ENCODE data around the gene MTO1. TPM values are rescaled to one million over a fixed set of nuclear protein-coding genes. Genes with fewer than 3 reads are reported as not detected.

The MTO1 gene, protein sequence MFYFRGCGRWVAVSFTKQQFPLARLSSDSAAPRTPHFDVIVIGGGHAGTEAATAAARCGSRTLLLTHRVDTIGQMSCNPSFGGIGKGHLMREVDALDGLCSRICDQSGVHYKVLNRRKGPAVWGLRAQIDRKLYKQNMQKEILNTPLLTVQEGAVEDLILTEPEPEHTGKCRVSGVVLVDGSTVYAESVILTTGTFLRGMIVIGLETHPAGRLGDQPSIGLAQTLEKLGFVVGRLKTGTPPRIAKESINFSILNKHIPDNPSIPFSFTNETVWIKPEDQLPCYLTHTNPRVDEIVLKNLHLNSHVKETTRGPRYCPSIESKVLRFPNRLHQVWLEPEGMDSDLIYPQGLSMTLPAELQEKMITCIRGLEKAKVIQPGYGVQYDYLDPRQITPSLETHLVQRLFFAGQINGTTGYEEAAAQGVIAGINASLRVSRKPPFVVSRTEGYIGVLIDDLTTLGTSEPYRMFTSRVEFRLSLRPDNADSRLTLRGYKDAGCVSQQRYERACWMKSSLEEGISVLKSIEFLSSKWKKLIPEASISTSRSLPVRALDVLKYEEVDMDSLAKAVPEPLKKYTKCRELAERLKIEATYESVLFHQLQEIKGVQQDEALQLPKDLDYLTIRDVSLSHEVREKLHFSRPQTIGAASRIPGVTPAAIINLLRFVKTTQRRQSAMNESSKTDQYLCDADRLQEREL
- 10 to 100 TPM; 31.0 to 42.8 (median 37.9) TPM for total RNA-seq

GRCh38 chr6:73461537-73462350 lies at the start of gene MTO1:
TSS of gene MTO1 (plus strand) at chr6:73461737. CDS start at chr6:73461855, 118 bp downstream.
- peaks cover 0 to 22% (median 6%) of the 10 kb centered on the region in 3 donors for H3K36me3 ChIP-seq
- H3K27ac ChIP-seq = peak within 1 kb of the TSS; percentile 93 to 96 (median 94)
- 0% methylated on average over 53 to 55 of the region's 55 CpGs for WGBS, 2 donors
- TF ChIP-seq POLR2A (IDR thresholded peaks at IDR 0.05) = peak; percentile 46 to 66
- peak in 1 of 2 donors; percentile 95 for TF ChIP-seq EP300 (IDR thresholded peaks at IDR 0.05)
- no peak for TF ChIP-seq CTCF (IDR thresholded peaks at IDR 0.05)
- peaks cover 0 to 35% (median 11%) of the 10 kb centered on the region in 4 donors for H3K4me1 ChIP-seq
- peak; percentile 86 to 89 for DNase-seq (ENCODE audit: low spot score in 2 of 2)
- peak within 1 kb of the TSS; percentile 64 to 98 (median 74) for H3K4me3 ChIP-seq
- no peaks in the 10 kb centered on the region for H3K27me3 ChIP-seq
- H3K9me3 ChIP-seq = no peaks in the 10 kb centered on the region

DNA sequence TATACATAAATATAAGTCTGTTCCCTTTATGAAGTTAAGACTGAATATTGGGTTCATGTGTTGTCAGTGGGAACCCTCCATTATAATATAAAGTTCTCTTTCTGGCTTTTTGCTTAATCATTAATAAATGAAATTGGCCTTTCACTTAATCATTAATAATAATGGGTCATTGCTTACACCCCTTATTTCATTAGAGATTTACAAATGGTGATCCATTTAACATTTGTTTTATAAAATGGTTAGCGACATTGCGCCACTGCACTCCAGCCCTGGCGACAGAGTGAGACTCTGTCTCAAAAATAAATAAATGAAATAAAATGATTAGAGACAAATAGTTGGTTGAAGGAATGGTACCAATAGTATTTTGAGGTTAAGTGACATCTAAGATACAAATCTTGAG lies 48.4 kb upstream of the MTO1 start:
- no peak for DNase-seq (ENCODE audit: low spot score in 2 of 2)
- H3K36me3 ChIP-seq = peaks cover 0 to 19% (median 0%) of the 10 kb centered on the region in 3 donors
- WGBS, 2 donors = 79 to 81% methylated on average over 3 of the region's 3 CpGs
- TF ChIP-seq EP300 (IDR thresholded peaks at IDR 0.05) (no peak), CTCF (IDR thresholded peaks at IDR 0.05) (no peak), POLR2A (IDR thresholded peaks at IDR 0.05) (no peak)
- no peaks in the 10 kb centered on the region for H3K27me3 ChIP-seq
- H3K4me3 ChIP-seq = no peak overlapping the region
- H3K4me1 ChIP-seq = no peaks in the 10 kb centered on the region
- H3K27ac ChIP-seq = no peak overlapping the region
- no peaks in the 10 kb centered on the region for H3K9me3 ChIP-seq

DNA sequence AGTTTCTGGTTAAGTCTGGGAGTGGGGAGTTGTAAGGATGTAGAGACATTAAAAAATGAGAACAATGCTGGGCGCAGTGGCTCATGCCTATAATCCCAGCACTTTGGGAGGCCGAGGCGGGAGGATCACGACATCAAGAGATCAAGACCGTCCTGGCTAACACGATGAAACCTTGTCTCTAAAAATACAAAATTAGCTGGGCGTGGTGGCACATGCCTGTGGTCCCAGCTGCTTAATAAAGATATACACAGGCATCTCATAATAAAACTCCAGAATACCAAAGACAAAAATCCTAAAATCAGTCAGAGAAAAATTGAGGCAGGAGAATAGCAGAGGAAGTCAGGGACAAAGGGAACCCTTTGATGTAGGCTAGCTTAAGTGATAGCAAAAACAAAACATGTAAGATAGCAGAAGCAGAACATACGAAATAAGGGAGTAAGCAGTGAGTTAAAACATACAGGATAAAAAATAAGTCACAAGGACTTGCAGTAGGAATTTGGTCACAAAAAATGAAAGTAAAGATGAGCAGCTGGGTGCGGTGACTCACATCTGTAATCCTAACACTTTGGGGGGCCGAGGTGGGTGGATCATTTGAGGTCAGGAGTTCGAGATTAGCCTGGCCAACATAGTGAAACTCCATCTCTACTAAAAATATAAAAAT lies 43.3 kb upstream of the MTO1 start:
- Histone ChIP-seq H3K9me3 (no peaks in the 10 kb centered on the region), H3K36me3 (peaks cover 0 to 59% (median 0%) of the 10 kb centered on the region in 3 donors), H3K27ac (no peak overlapping the region), H3K4me1 (no peaks in the 10 kb centered on the region), H3K4me3 (no peak overlapping the region), H3K27me3 (no peaks in the 10 kb centered on the region)
- TF ChIP-seq POLR2A (IDR thresholded peaks at IDR 0.05) = no peak
- TF ChIP-seq CTCF (IDR thresholded peaks at IDR 0.05) = no peak
- TF ChIP-seq EP300 (IDR thresholded peaks at IDR 0.05) = no peak
- WGBS, 2 donors = 83 to 87% methylated on average over 11 of the region's 11 CpGs
- no peak for DNase-seq (ENCODE audit: low spot score in 2 of 2)

GRCh38 chr6:73421534-73421933 lies 40.0 kb upstream of the MTO1 start:
- 88 to 92% methylated on average over 2 of the region's 2 CpGs for WGBS, 2 donors
- no peak for DNase-seq (ENCODE audit: low spot score in 2 of 2)
- H3K27me3 ChIP-seq = no peaks in the 10 kb centered on the region
- peaks cover 0 to 75% (median 0%) of the 10 kb centered on the region in 3 donors for H3K36me3 ChIP-seq
- no peaks in the 10 kb centered on the region for H3K9me3 ChIP-seq
- H3K4me3 ChIP-seq = no peak overlapping the region
- TF ChIP-seq CTCF (IDR thresholded peaks at IDR 0.05) = no peak
- TF ChIP-seq POLR2A (IDR thresholded peaks at IDR 0.05) = no peak
- no peak for TF ChIP-seq EP300 (IDR thresholded peaks at IDR 0.05)
- no peak overlapping the region for H3K27ac ChIP-seq
- H3K4me1 ChIP-seq = no peaks in the 10 kb centered on the region
